Gastrocnemius medialis (tissue), 4 donors: ENCODE data around the gene PSMB3. TPM values are rescaled to one million over a fixed set of nuclear protein-coding genes. Genes with fewer than 3 reads are reported as not detected.
A peak's percentile ranks its signal among the peaks of the same experiment; 100 is the strongest.

Experiments
- ATAC-seq, 2 donors: fragments of 150-250 bp; one replicate each; pipeline ENCODE4 v1.9.1; 2016
- DNase-seq, 2 donors: peaks; one replicate each; pipeline ENCODE4 v3.0.0-alpha.2; 2019
- H3K27ac ChIP-seq, 4 donors: fragments of 200-600 bp; sonication (generic); 1 replicate in 1 of 4; 2 replicates in 3 of 4; pipeline ENCODE4 v1.5.1; 2016 to 2018; ENCODE audit warnings: mild to moderate bottlenecking in 2 of 4, moderate library complexity in 1 of 4
- H3K27me3 ChIP-seq, 3 donors: fragments of 200-600 bp; sonication (generic) in 2 of 3; 1 replicate in 1 of 3; 2 replicates in 2 of 3; pipeline versions ENCODE4 v1.5.1 to v1.6.0; 2016 to 2019; ENCODE audit warnings: mild to moderate bottlenecking in 1 of 3, moderate library complexity in 1 of 3
- H3K36me3 ChIP-seq, 2 donors: fragments of 200-600 bp; sonication (generic) in 1 of 2; one replicate each; pipeline ENCODE4 v1.5.1; 2017 to 2018
- H3K4me1 ChIP-seq, 2 donors: fragments of 200-600 bp; sonication (generic) in 1 of 2; one replicate each; pipeline ENCODE4 v1.5.1; 2016 to 2017; ENCODE audit warnings: mild to moderate bottlenecking in 2 of 2
- H3K4me3 ChIP-seq, 4 donors: fragments of 200-600 bp; sonication (generic) in 3 of 4; 1 replicate in 1 of 4; 2 replicates in 3 of 4; pipeline ENCODE4 v1.5.1; 2016 to 2019; ENCODE audit warnings: mild to moderate bottlenecking in 2 of 4
- H3K9me3 ChIP-seq, 3 donors: fragments of 200-600 bp; sonication (generic) in 2 of 3; 1 replicate in 1 of 3; 2 replicates in 2 of 3; pipeline ENCODE4 v1.5.1; 2016 to 2019
- CTCF ChIP-seq, 5 experiments: fragments of 450-650 bp in 3 of 5; fragments of 200-600 bp in 2 of 5; sonication (generic) in 2 of 5; IDR thresholded peaks in 4 of 5; conservative IDR thresholded peaks in 1 of 5; 1 replicate in 4 of 5; 2 replicates in 1 of 5; pipeline ENCODE4 v1.5.1; 2016 to 2019; ENCODE audit warnings: antibody characterized with exemption in 5 of 5, mild to moderate bottlenecking in 3 of 5, moderate library complexity in 3 of 5
- POLR2A ChIP-seq, 2 donors: fragments of 450-650 bp; IDR thresholded peaks; one replicate each; pipeline ENCODE4 v1.6.1; 2017; ENCODE audit warnings: antibody characterized with exemption in 2 of 2, mild to moderate bottlenecking in 2 of 2, moderate library complexity in 2 of 2
- in situ Hi-C, 4 donors: fragments of 200-750 bp; cut with MboI; loops; one replicate each; pipeline versions ENCODE4 v1.15.0 to v1.8.0; 2017; ENCODE audit warnings: low sequenced_read_pairs in 4 of 4
- intact Hi-C: fragments of 100-400 bp; cut with DNase I; formaldehyde crosslinking; loops from one replicate; pipeline ENCODE4 v1.15.1; 2023; ENCODE audit warnings: low total_unique reads
- total RNA-seq, 4 donors: library from RNA; depleted of rRNA; stranded (reverse); fragments of >200 nt; gene quantifications; one replicate each; pipeline versions ENCODE4 v1.1.0 to v1.2.3, GENCODE V29; 2016

Gene PSMB3
- total RNA-seq, 4 donors from 2014 or later: 211 to 334 (median 280) TPM

- Histone ChIP-seq H3K4me3 (no peak overlapping the region), H3K4me1 (peaks cover 59 to 61% of the 10 kb centered on the region in 2 donors), H3K27ac (peak overlapping the region; percentile 66 to 100 (median 84)), H3K27me3 (no peaks in the 10 kb centered on the region), H3K36me3 (peaks cover 0 to 55% of the 10 kb centered on the region in 2 donors), H3K9me3 (no peaks in the 10 kb centered on the region)
- intact Hi-C loops (no loop called here), in situ Hi-C loops (no loop called here)
- no peak for DNase-seq
- TF ChIP-seq POLR2A (IDR thresholded peaks at IDR 0.05): no peak
- TF ChIP-seq CTCF (IDR thresholded peaks at IDR 0.05 in 4 of 5, conservative IDR thresholded peaks at IDR 0.05 in 1 of 5): no peak
- no peak for ATAC-seq
These were observed 41.6 kb upstream of the PSMB3 start for GRCh38 chr17:38710985-38711384.

GRCh38 chr17:38711792-38712571, 40.6 kb upstream of the PSMB3 start:
- intact Hi-C loops: no loop called here
- no peaks in the 10 kb centered on the region for H3K9me3 ChIP-seq
- H3K27me3 ChIP-seq: no peaks in the 10 kb centered on the region
- no peak overlapping the region for H3K4me3 ChIP-seq
- peak overlapping the region; percentile 66 to 100 (median 84) for H3K27ac ChIP-seq
- peaks cover 0 to 65% of the 10 kb centered on the region in 2 donors for H3K36me3 ChIP-seq
- DNase-seq: peak; percentile 74 to 84
- peaks cover 49 to 55% of the 10 kb centered on the region in 2 donors for H3K4me1 ChIP-seq
- in situ Hi-C loops: no loop called here
- peak; percentile 67 to 68 for ATAC-seq
- TF ChIP-seq POLR2A (IDR thresholded peaks at IDR 0.05) (peak in 1 of 2 donors; percentile 21), CTCF (IDR thresholded peaks at IDR 0.05 in 4 of 5, conservative IDR thresholded peaks at IDR 0.05 in 1 of 5) (no peak)

- Histone ChIP-seq H3K27me3 (no peaks in the 10 kb centered on the region), H3K9me3 (no peaks in the 10 kb centered on the region), H3K4me3 (no peak overlapping the region), H3K27ac (peak overlapping the region; percentile 66 to 100 (median 84)), H3K36me3 (peaks cover 0 to 70% of the 10 kb centered on the region in 2 donors), H3K4me1 (peaks cover 45 to 49% of the 10 kb centered on the region in 2 donors)
- ATAC-seq (no peak), DNase-seq (no peak)
- intact Hi-C loops (no loop called here), in situ Hi-C loops (no loop called here)
- TF ChIP-seq POLR2A (IDR thresholded peaks at IDR 0.05): no peak
- no peak for TF ChIP-seq CTCF (IDR thresholded peaks at IDR 0.05 in 4 of 5, conservative IDR thresholded peaks at IDR 0.05 in 1 of 5)
These were observed 39.9 kb upstream of the PSMB3 start for GRCh38 chr17:38712593-38712992.

- H3K36me3 ChIP-seq: peaks cover 0 to 73% of the 10 kb centered on the region in 2 donors
- in situ Hi-C loops (no loop called here), intact Hi-C loops (no loop called here)
- ATAC-seq (no peak), DNase-seq (no peak)
- H3K27ac ChIP-seq: peak overlapping the region in 3 of 4 donors; percentile 81 to 100 (median 86)
- no peaks in the 10 kb centered on the region for H3K27me3 ChIP-seq
- TF ChIP-seq POLR2A (IDR thresholded peaks at IDR 0.05): no peak
- no peak for TF ChIP-seq CTCF (IDR thresholded peaks at IDR 0.05 in 4 of 5, conservative IDR thresholded peaks at IDR 0.05 in 1 of 5)
- no peak overlapping the region for H3K4me3 ChIP-seq
- peaks cover 45 to 48% of the 10 kb centered on the region in 2 donors for H3K4me1 ChIP-seq
- H3K9me3 ChIP-seq: no peaks in the 10 kb centered on the region
These were observed 39.0 kb upstream of the PSMB3 start for GRCh38 chr17:38713456-38714075.
